ENCODE data around the gene LMTK3. TPM values are rescaled to one million over a fixed set of nuclear protein-coding genes. Genes with fewer than 3 reads are reported as not detected.

LMTK3 gene
- total and polyA plus RNA-seq, 9 of the 15 experiments (the other 6 are each of a cell fraction or from before 2014, with no cell fraction given) = 0.35 to 12.3 (median 2.0) TPM; not detected in 2

DNA sequence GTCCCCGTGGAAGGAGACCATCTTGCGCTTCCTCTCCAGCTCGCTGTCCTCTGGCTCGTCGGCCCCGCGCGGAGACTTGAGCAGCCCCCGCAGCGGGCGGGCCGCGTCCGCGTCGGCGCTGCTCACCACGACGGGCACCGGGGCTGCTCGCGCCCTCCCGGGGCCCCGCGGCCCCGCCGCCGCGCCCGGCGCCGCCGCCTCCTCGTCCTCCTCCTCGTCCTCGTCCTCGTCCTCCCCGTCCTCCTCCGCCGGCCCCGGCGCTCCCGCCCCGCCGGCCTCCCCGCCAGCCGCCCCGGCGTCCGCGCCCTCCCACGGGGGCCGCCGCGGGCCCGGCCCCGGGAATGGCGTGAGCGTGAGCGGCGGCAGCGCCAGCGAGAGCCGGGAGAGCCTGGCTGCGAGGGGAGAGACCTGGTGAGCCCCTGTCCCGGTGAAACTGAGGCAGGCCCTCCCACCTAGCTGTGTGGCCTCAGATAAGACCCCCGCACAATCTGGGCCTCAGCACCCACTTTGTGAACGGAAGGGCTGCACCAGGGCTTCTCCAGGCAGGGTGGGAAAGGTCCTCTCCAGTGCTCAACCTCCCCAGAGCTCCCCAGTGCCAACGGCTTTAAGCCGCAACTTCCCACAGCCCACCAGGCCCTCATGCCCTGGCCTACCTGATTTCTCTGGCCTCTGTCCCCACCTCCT, 17.8 kb downstream of the LMTK3 start (continued):
- TF ChIP-seq, protein P1, sequence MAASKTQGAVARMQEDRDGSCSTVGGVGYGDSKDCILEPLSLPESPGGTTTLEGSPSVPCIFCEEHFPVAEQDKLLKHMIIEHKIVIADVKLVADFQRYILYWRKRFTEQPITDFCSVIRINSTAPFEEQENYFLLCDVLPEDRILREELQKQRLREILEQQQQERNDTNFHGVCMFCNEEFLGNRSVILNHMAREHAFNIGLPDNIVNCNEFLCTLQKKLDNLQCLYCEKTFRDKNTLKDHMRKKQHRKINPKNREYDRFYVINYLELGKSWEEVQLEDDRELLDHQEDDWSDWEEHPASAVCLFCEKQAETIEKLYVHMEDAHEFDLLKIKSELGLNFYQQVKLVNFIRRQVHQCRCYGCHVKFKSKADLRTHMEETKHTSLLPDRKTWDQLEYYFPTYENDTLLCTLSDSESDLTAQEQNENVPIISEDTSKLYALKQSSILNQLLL (CRISPR knock-in tag; IDR thresholded peaks at IDR 0.05; ENCODE audit: borderline replicate concordance) = no peak

DNA sequence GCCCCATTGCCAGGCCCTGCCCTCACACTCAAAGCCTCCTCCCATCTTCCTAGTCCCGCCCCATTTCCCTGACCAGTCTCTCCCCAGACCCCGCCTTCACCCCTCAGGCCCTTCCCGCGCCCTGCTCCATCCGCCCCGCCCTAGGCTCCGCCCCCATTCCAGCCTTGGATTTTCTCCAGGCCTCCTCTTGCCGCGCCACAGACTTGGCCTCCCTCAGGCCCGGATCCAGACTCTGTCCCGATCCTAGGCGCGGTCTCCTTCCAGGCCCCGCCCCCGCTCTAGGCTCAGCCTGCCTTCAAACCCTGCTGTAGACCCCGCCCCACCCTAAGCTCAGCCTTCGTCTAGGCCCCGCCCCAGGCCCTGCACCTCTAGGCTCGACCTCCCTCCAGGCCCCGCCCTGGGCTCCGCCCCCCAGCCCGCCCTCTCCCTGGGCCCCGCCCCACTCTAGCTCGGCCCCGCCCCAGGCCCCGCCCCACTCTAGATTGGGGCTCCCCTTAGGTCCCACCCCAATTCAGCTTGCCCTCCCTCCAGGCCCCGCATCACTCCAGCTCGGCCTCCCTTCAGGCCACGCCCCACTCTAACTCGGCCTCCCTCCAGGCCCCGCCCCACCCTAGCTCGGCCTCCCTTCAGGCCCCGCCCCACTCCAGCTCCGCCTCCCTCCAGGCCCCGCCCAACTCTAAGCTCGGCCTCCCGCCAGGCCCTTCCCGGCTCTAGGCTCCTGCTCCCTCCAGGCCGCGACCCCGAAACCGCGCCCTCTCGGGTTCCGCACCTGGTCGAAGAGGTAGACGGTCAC, 18.5 kb downstream of the LMTK3 start:
- Histone ChIP-seq H3K4me1 (replicated peaks in 1 of 2; ENCODE audit: control insufficient read depth in 2 of 2, insufficient read depth in 2 of 2, low read length in 2 of 2) (peaks cover 34 to 64% of the 10 kb centered on the region in 2 experiments), H3K9me1 (ENCODE audit: control insufficient read depth, insufficient read depth, low read length) (no peaks in the 10 kb centered on the region), H3K4me3 (peak overlapping the region; percentile 63), H2AFZ (ENCODE audit: low read depth, low read length) (peak overlapping the region; percentile 95), H3K9ac (ENCODE audit: insufficient read depth in 1 of 2, low read depth in 2 of 2, low read length in 2 of 2) (peak overlapping the region; percentile 70 to 89; a peak in 3 of 4 replicates), H4K20me1 (replicated peaks; ENCODE audit: control insufficient read depth, insufficient read depth, low read length) (0 out of 2 replicates have a peak, but pooled peaks cover 4% of the 10 kb centered on the region), H3K27ac (ENCODE audit: extremely low read depth, low read depth, low read length) (peak overlapping the region; percentile 86), H3K27me3 (ENCODE audit: control insufficient read depth in 2 of 2, insufficient read depth in 2 of 2, low read length in 2 of 2) (no peaks in the 10 kb centered on the region), H3K79me2 (ENCODE audit: control insufficient read depth, insufficient read depth, low read length) (peaks cover 6% of the 10 kb centered on the region; the same call in 2 of the 3 replicates), H3K9me3 (replicated peaks; ENCODE audit: control insufficient read depth, insufficient read depth, low read depth, low read length) (no peaks in the 10 kb centered on the region), H3K4me2 (ENCODE audit: insufficient read depth, low read length) (peak overlapping the region; percentile 93), H3K36me3 (ENCODE audit: control insufficient read depth, insufficient read depth, low read length) (peaks cover 6% of the 10 kb centered on the region; the same call in 1 of the 3 replicates)
- in situ Hi-C loops (cut with MboI) = no loop called here
- CTCF ChIA-PET (ENCODE audit: low intra/inter-chr PET ratio) = interaction anchor here (0.7 kb wide), 1 partner anchor 142 kb away, joined by 3 read pairs; no protein-coding TSS in a partner anchor
- DNase-seq (ENCODE audit: extremely low read depth in 1 of 4, low spot score in 3 of 4) (peak; percentile 95 to 98 (median 97)), FAIRE-seq (peak; percentile 98), ATAC-seq (peak; percentile 94)
- 0% methylated on average over 24 of the region's 47 CpGs for WGBS (ENCODE audit: insufficient coverage, low coverage, missing lambda C conversion rate)
- BruUV-seq (replicated peaks) = no TSS peak
- intact Hi-C loops (cut with micrococcal nuclease) = loop anchor here (10.0 kb wide), 1 partner anchor 98 kb away; the partner anchor contains the start of genes GRIN2D and KDELR1
- POLR2A ChIA-PET = interaction anchor here (0.6 to 1.9 kb wide), 8 partner anchors 12 to 168 kb away, joined by 3 to 7 read pairs (median 3); partner anchors contain the start of genes EMP3, RPL18 and SPHK2
- TF ChIP-seq HDGF (IDR thresholded peaks at IDR 0.05) = peak; percentile 99
- peak in 1 of 2 experiments; percentile 76; a peak in 1 of 4 replicates for TF ChIP-seq TEAD1 (CRISPR knock-in tag; IDR thresholded peaks at IDR 0.05)
- no peak for TF ChIP-seq ESRRB (CRISPR knock-in tag; IDR thresholded peaks at IDR 0.05; ENCODE audit: borderline replicate concordance)
- no peak for TF ChIP-seq SIN3B (IDR thresholded peaks at IDR 0.05; ENCODE audit: low read depth)
- TF ChIP-seq NUFIP1 (IDR thresholded peaks at IDR 0.05; ENCODE audit: partially characterized antibody) = no peak
- 0 out of 2 replicates have a peak, but pooled peaks have one; percentile 10 for TF ChIP-seq TOE1 (IDR thresholded peaks at IDR 0.05; ENCODE audit: borderline replicate concordance)
- no peak for TF ChIP-seq TOE1 (CRISPR knock-in tag; IDR thresholded peaks at IDR 0.05; ENCODE audit: borderline replicate concordance, low read depth)
- TF ChIP-seq, protein P2, sequence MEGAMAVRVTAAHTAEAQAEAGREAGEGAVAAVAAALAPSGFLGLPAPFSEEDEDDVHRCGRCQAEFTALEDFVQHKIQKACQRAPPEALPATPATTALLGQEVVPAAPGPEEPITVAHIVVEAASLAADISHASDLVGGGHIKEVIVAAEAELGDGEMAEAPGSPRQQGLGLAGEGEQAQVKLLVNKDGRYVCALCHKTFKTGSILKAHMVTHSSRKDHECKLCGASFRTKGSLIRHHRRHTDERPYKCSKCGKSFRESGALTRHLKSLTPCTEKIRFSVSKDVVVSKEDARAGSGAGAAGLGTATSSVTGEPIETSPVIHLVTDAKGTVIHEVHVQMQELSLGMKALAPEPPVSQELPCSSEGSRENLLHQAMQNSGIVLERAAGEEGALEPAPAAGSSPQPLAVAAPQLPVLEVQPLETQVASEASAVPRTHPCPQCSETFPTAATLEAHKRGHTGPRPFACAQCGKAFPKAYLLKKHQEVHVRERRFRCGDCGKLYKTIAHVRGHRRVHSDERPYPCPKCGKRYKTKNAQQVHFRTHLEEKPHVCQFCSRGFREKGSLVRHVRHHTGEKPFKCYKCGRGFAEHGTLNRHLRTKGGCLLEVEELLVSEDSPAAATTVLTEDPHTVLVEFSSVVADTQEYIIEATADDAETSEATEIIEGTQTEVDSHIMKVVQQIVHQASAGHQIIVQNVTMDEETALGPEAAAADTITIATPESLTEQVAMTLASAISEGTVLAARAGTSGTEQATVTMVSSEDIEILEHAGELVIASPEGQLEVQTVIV (CRISPR knock-in tag; IDR thresholded peaks at IDR 0.05; ENCODE audit: borderline replicate concordance) = no peak
- TF ChIP-seq, protein P3, sequence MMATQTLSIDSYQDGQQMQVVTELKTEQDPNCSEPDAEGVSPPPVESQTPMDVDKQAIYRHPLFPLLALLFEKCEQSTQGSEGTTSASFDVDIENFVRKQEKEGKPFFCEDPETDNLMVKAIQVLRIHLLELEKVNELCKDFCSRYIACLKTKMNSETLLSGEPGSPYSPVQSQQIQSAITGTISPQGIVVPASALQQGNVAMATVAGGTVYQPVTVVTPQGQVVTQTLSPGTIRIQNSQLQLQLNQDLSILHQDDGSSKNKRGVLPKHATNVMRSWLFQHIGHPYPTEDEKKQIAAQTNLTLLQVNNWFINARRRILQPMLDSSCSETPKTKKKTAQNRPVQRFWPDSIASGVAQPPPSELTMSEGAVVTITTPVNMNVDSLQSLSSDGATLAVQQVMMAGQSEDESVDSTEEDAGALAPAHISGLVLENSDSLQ (IDR thresholded peaks at IDR 0.05) = peak; percentile 60; the same call in 1 of the 2 replicates
